HG03139 (cell line): ENCODE data around the gene EFL1.

Experiments used
- ATAC-seq: cut with Tn5 transposase; IDR thresholded peaks from one replicate; pipeline ENCODE4 v1.9.1; 2021; ENCODE audit not compliant: unreplicated experiment

Gene EFL1

GRCh38 chr15:82165948-82166376, 96.6 kb downstream of the EFL1 start:
- no peak for ATAC-seq

DNA sequence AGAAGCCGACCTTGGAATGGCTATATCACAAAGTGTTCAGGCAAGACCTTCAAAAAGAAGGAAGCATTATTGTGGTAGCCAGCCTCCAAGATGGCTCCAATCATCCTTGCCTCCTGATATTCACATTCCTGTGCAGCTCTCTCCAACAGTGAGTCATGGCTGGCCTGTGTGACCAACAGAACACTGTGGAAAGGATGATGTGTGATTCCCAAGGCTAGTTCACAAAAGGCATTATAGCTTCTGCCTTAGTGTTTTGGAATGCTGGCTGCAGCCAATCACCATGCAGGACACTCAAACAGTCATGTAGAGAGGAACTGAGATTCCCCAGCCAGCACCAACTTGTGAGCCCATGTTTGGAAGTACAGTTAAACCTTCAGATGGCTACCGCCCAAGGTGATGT, 102.6 kb downstream of the EFL1 start:
- ATAC-seq: no peak

DNA sequence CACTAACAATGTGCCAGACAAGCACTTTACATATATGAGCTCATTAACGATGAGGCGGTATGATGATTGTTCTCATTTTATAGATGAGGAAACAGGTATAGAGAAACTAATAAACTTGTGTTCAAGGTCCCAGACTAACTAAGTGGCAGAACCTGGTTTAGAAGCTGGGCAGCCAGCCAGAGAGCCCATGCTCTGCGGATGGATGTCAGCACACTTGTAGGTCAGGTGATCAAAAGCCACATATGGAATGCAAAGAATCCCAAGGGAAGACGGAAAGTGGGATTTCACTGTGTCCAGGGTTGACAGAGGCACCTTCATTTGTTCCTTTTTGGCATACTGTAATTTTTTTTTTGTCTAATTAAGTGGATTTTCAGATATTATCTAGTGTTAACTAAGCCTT, 103.7 kb downstream of the EFL1 start:
- no peak for ATAC-seq

- ATAC-seq: no peak
Observed at GRCh38 chr15:82150645-82151044, 111.9 kb downstream of the EFL1 start.

DNA sequence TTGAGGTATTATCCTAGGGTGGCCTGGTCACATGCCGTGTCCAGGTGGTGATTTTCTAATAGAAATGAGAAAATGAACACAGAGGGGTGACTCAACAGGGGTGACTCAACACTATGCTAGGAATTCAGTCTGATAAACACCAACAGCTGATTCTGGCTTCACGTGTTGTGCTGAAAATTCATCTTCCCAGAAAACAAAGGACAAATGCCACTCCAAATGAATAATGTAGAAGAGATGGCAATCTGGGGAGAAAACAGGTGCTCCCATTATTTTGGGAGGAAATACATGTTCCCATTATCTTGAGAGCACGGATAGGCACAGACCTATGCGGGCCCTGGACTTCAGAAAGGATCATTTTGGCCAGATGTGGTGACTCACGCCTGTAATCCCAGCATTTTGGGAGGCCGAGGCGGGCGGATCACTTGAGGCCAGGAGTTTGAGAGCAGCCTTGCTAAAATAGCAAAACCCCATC, 115.5 kb downstream of the EFL1 start:
- no peak for ATAC-seq

DNA sequence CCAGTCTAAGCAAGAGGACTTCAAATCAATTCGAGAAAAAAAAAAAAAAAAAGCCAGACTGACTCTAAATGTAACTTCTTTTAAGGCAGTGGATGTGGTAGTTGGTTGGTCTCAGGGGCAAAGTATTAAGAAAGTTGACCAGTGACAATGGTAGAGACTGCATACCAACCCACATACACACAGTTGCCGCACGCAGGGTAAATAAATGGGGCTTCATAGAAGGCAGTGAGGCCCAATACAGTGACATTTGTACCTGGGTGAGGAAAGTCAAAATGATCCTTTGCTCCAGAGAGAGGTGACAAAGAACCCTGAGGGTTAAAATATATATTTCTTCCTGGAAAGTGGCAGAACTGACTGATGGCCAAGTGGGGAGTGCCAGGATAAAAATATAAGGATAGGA, 116.0 kb downstream of the EFL1 start:
- ATAC-seq: no peak

GRCh38 chr15:82143390-82144385, 118.8 kb downstream of the EFL1 start:
- no peak for ATAC-seq

DNA sequence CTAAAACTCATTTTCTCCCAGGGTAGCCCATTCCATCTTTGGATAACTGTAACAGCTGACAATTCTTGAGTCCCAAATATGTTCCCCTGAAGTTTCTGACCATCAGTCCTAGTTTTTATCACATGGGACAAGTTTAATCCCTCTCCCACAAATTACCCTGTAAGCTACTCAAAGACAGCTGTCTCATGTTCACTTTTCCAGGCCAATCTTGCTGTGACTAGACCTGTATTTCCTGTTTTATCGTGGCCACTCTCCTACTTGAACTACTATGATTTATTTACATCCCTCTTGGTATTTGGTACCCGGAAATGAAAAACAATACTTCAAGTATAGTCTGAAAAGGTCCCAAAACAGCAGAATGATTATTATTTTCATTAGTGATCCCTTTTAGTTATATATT, 121.6 kb downstream of the EFL1 start:
- ATAC-seq: no peak

DNA sequence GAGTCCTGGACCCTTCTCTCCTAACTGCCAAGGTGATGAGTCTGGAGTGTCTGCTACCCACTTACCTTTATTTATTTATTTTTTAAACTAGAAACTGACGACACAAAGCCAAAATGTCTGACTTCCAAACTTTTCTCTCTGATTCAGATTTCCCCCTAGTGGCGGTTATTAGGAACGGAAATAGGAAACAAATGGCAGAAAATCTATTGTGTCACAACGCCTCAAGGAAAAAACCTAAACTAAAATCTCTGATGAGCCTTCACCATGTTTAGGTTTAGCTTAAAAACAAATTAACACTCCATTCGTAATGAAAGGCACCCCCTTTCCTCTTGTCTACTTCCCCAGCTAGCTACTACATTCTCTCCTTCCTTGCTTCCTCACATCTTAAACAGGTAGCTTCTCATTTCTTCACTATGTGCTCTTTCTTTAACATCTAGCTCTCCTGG, 122.7 kb downstream of the EFL1 start:
- no peak for ATAC-seq

DNA sequence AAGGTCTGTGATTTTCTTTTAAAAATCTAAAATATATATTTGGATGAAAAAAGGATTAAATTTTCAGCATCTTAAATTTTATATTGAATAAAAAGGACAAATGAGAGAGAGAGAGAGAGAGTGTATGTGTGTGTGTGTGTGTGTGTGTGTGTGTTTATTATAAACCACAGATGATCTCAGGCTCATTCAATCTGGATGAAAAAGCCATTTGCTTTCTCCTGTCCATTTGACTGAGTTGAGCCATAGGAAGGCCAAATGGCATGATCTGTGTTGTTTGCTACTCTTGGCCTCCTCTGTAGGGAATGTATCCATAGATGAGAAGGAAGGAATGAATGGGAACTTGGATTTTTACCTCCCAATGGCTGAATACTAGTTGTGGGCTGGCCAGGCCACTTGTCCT, 124.2 kb downstream of the EFL1 start:
- no peak for ATAC-seq

GRCh38 chr15:82137261-82137660, 125.3 kb downstream of the EFL1 start:
- ATAC-seq: no peak

- no peak for ATAC-seq
Observed at GRCh38 chr15:82136120-82136519, 126.4 kb downstream of the EFL1 start.

GRCh38 chr15:82135638-82136037, 126.9 kb downstream of the EFL1 start:
- ATAC-seq: no peak

DNA sequence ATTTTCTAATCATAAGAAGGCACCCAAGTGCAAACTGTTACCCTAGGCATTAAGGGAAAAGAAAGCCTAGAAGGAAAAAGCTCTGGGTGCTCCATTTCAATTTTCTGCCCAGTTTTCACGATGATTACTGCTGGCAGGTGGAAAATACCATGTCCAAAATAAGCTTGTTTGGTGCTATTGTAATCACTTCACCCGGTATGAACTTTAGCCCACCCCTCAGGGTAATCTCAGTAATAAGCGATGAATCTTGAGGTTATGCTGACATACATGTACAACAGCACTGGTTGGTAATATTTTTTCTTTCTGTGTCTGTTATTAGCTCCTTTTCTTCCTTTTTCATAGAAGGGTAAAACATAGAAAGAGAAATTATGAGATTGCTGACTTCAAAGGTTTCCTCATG, 128.1 kb downstream of the EFL1 start:
- no peak for ATAC-seq

- no peak for ATAC-seq
Observed at GRCh38 chr15:82133251-82133650, 129.3 kb downstream of the EFL1 start.

DNA sequence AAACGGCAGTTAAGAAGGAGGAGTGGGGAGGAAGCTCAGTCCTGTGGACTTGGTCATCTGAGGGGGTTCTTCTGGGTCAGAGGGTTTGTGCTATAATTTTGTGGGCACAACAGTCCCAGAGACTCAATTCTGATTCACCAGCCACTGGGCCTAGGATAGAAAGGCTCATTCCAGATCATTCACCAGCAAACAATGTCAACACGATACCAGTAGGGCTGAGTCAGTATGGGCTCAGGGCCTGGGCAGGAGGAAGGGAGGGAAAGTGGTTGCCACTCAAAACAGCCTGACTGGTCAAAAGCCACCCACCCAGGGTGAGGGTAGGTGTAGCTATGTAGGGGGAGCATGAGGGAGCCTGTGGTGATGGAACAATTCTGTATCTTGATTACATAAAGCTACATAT, 129.8 kb downstream of the EFL1 start:
- no peak for ATAC-seq

DNA sequence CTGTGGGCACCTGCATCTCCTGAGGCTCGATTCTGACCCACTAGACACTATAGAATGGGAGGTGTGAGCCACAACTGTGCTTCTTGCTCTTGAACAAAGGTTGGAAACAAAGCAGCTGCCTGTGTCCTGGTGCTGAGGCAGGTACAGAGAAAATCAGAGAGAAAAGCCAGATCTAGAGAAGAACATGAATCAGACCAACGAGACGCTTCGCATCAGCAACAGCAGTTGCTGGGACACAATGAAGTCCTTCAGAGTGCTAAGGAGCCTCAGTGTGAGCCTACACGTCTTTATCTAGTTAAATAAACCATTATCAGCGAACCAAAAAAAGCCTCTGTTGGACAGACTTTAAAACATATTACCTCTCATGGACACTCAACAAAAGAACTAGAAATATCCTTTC, 130.4 kb downstream of the EFL1 start:
- no peak for ATAC-seq

- ATAC-seq: no peak
Observed at GRCh38 chr15:82130248-82130647, 132.3 kb downstream of the EFL1 start.

GRCh38 chr15:82129761-82130160, 132.8 kb downstream of the EFL1 start:
- ATAC-seq: no peak

DNA sequence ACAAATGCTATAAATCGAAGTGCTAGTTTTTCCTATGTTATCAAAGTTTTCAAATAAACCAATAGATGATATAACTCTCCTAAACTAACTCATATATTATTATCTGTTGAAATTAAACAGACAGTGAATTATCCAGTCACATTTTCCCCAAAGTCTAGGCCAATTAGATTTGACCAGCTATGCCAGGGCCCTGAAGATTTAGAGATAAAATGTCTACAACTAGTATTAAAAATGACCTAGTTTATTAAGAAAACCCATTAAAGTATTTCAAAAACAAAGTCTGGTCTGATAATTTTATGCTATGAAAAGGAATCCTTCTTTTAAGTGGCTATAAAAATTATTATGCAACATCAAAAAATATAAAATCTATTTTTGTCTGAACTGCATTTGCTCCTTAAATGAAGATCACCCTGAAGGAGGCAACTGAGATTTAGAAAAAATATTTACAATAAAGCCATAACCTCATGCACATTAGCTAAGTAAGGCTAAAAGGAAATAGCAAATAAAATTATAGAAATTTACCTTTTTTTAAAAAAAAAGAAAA, 133.3 kb downstream of the EFL1 start:
- no peak for ATAC-seq

DNA sequence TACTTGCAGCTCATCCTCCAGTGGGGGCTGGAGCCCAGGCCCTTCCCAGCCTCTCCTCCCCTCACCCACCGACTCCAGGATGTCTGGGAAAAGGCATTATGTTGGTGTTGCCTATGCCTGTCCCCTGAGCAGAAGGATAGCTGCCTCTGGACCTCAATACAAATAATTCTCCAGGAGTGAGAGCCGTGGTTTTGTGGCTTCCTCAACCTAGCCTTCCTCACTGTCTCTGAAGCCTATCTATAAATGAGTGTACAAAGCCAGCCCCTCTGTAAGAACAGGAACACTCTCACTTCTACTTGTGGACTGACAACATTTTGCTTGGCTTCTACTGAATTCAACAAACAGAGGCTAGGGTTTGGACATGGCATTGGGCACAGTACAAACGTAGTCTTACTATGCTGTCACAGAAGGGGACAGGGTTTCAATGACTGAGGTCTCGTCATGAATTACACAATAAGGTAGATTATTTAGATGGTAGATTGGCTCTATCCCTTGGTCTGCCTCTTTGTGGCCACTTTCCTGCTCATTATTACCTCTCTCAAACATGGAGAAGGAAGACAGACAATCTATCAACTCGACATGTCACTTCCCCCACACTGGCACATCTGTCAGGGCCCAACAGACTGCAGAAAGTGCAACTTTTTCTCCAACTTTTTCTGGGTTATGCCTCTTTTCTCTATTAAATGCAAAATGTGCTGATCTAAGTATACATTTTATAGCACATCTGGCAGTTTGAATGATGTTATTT, 134.0 kb downstream of the EFL1 start:
- ATAC-seq: peak; percentile 72

DNA sequence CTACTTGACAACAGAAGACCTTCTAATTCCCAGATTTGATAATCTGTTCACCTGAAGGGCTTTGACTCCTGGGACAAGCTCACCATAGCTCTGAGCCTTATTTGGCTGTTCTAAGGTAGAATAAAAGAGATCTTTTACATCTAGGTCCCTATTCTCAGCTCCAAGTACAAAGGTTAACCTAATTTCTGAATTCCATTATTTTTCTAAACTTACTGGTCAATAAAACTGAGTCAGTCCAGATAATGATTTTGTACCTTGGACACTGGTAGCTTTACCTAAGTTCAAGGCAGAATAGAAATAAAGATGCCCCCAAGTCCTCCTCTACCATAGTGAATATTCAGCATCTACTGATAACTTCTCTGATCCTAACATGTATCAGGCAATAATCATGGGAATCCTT, 135.0 kb downstream of the EFL1 start:
- no peak for ATAC-seq
